Mesothelial cell of epicardium (in vitro differentiated cells): ENCODE measurements around the gene SLC4A5. TPM values are rescaled to one million over a fixed set of nuclear protein-coding genes. Genes with fewer than 3 reads are reported as not detected.

Experiments
- DNase-seq, 2 experiments: peaks; one replicate each; pipeline ENCODE4 v3.0.0; 2021; ENCODE audit warnings: low spot score in 2 of 2; ENCODE audit not compliant: unreplicated experiment in 2 of 2
- H3K27ac Mint-ChIP-seq: 2 replicates; pipeline ENCODE4 v1.8.0; 2021; ENCODE audit warnings: mixed read lengths
- H3K27me3 Mint-ChIP-seq: 2 replicates; pipeline ENCODE4 v1.8.0; 2021; ENCODE audit warnings: low read depth, mixed read lengths
- H3K36me3 Mint-ChIP-seq: 2 replicates; pipeline ENCODE4 v1.8.0; 2021; ENCODE audit warnings: mixed read lengths
- H3K4me1 Mint-ChIP-seq: 2 replicates; pipeline ENCODE4 v1.8.0; 2021; ENCODE audit warnings: mixed read lengths
- H3K4me3 Mint-ChIP-seq: 2 replicates; pipeline ENCODE4 v1.8.0; 2021; ENCODE audit warnings: mild to moderate bottlenecking, moderate library complexity, mixed read lengths
- H3K9me3 Mint-ChIP-seq: 2 replicates; pipeline ENCODE4 v1.8.0; 2021; ENCODE audit warnings: mixed read lengths
- CTCF ChIP-seq: fragments of 200-600 bp; sonication (generic); IDR thresholded peaks from one replicate; pipeline ENCODE4 v1.5.0; 2021; ENCODE audit warnings: antibody characterized with exemption; ENCODE audit not compliant: unreplicated experiment
- total RNA-seq: library from RNA; stranded (reverse); gene quantifications from 3 replicates; pipeline ENCODE4 v1.2.1, GENCODE V29; 2021

SLC4A5 gene
- total RNA-seq, 1 donor from 2014 or later, result 9.3 TPM

- Mint-ChIP-seq H3K36me3 (no peaks in the 10 kb centered on the region), H3K4me3 (no peak overlapping the region), H3K27ac (no peak overlapping the region), H3K4me1 (no peaks in the 10 kb centered on the region), H3K9me3 (no peaks in the 10 kb centered on the region), H3K27me3 (no peaks in the 10 kb centered on the region)
- no peak for DNase-seq
- TF ChIP-seq CTCF, result no peak
Measured at GRCh38 chr2:74325815-74326214, 17.4 kb downstream of the SLC4A5 start.

- no peak overlapping the region for H3K27ac Mint-ChIP-seq
- no peaks in the 10 kb centered on the region for H3K27me3 Mint-ChIP-seq
- no peaks in the 10 kb centered on the region for H3K36me3 Mint-ChIP-seq
Measured at GRCh38 chr2:74321737-74322136, 21.5 kb downstream of the SLC4A5 start.

GRCh38 chr2:74317701-74318100 is 25.5 kb downstream of the SLC4A5 start:
- no peak overlapping the region for H3K27ac Mint-ChIP-seq
- no peak for TF ChIP-seq CTCF
- peaks cover 11% of the 10 kb centered on the region for H3K4me1 Mint-ChIP-seq
- H3K4me3 Mint-ChIP-seq, result no peak overlapping the region
- H3K9me3 Mint-ChIP-seq, result no peaks in the 10 kb centered on the region
- no peaks in the 10 kb centered on the region for H3K27me3 Mint-ChIP-seq
- peaks cover 4% of the 10 kb centered on the region for H3K36me3 Mint-ChIP-seq
- DNase-seq, result no peak

More at GRCh38 chr2:74321737-74322136, 21.5 kb downstream of the SLC4A5 start:
- H3K4me1 Mint-ChIP-seq, result peaks cover 5% of the 10 kb centered on the region
- no peak overlapping the region for H3K4me3 Mint-ChIP-seq
- no peak for TF ChIP-seq CTCF
- no peaks in the 10 kb centered on the region for H3K9me3 Mint-ChIP-seq
- no peak for DNase-seq

GRCh38 chr2:74316627-74317295 is 26.5 kb downstream of the SLC4A5 start:
- TF ChIP-seq CTCF, result no peak
- H3K4me3 Mint-ChIP-seq, result no peak overlapping the region
- H3K27ac Mint-ChIP-seq, result no peak overlapping the region
- H3K9me3 Mint-ChIP-seq, result peaks cover 3% of the 10 kb centered on the region
- peaks cover 6% of the 10 kb centered on the region for H3K36me3 Mint-ChIP-seq
- peaks cover 11% of the 10 kb centered on the region for H3K4me1 Mint-ChIP-seq
- DNase-seq, result no peak
- no peaks in the 10 kb centered on the region for H3K27me3 Mint-ChIP-seq

GRCh38 chr2:74314107-74314506 is 29.1 kb downstream of the SLC4A5 start:
- Mint-ChIP-seq H3K9me3 (peaks cover 22% of the 10 kb centered on the region), H3K27me3 (peaks cover 3% of the 10 kb centered on the region), H3K36me3 (peaks cover 19% of the 10 kb centered on the region), H3K27ac (no peak overlapping the region), H3K4me3 (no peak overlapping the region), H3K4me1 (peaks cover 11% of the 10 kb centered on the region)
- DNase-seq, result no peak
- no peak for TF ChIP-seq CTCF
